ENCODE measurements around the gene SLITRK3.

The SLITRK3 gene

DNA sequence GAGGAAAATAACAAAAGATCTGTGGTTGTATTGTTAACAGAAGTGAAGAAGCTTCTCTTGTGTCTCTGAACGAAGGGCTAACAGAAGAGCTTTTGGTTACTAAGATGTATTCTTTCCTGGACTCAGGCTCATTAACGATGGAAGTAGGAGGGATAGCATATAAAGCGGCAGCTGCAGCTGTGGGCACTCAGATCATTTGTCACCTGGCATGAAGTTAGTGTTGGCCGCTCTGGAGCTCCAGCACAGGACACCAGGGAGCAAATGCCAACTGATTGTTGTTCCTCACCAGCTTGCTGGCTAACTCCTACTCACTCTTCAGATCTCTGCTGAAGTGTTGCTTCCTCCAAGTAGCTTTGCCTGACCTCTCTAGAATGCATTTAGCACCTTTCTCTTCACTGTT, 15.5 kb upstream of the SLITRK3 start:
- H3K4me3 ChIP-seq (ENCODE audit: low read length) = no peak overlapping the region
- TF ChIP-seq, protein P1, sequence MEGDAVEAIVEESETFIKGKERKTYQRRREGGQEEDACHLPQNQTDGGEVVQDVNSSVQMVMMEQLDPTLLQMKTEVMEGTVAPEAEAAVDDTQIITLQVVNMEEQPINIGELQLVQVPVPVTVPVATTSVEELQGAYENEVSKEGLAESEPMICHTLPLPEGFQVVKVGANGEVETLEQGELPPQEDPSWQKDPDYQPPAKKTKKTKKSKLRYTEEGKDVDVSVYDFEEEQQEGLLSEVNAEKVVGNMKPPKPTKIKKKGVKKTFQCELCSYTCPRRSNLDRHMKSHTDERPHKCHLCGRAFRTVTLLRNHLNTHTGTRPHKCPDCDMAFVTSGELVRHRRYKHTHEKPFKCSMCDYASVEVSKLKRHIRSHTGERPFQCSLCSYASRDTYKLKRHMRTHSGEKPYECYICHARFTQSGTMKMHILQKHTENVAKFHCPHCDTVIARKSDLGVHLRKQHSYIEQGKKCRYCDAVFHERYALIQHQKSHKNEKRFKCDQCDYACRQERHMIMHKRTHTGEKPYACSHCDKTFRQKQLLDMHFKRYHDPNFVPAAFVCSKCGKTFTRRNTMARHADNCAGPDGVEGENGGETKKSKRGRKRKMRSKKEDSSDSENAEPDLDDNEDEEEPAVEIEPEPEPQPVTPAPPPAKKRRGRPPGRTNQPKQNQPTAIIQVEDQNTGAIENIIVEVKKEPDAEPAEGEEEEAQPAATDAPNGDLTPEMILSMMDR (conservative IDR thresholded peaks at IDR 0.05; ENCODE audit: low read depth, low read length) = no peak
- DNase-seq (ENCODE audit: low read depth) = no peak

DNA sequence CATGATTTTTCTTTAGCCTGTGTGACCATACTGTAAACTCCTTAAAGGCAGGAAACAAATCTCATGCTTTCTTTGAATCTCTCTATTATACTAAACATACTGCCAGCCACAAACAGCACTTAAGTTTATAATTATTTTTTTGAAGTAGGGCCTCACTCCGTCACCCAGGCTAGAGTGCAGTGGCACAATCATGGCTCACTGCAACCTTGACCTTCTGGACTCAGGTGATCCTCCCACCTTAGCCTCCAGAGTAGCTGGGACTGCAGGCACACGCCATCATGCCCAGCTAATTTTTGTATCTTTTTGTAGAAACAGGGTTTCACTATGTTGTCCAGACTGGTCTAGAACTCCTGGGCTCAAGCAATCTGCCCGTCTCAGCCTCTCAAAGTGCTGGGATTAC, 14.5 kb upstream of the SLITRK3 start:
- TF ChIP-seq, protein P1 (conservative IDR thresholded peaks at IDR 0.05; ENCODE audit: low read depth, low read length) = no peak
- no peak overlapping the region for H3K4me3 ChIP-seq (ENCODE audit: low read length)
- no peak for DNase-seq (ENCODE audit: low read depth)

DNA sequence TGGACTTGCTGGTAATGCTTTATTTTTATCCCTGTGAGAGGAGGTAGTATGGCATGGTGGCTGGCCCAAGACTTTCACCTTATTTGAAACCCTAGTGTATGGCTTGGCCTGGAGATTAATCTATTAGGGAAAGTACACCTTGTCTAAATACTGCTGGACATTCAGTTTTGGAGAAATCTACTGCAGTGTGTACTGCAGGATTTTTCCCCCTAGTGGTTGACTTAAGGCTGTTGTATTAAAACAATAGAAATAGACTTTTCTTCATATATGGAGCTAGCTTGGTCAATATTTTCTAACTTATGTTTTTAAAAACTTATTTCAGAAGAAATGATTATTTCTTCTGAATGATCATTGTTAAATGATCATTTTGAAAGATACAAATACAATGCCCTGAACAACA, 13.9 kb upstream of the SLITRK3 start:
- TF ChIP-seq, protein P1 (conservative IDR thresholded peaks at IDR 0.05; ENCODE audit: low read depth, low read length) = peak; percentile 58
- H3K4me3 ChIP-seq (ENCODE audit: low read length) = no peak overlapping the region
- DNase-seq (ENCODE audit: low read depth) = no peak

DNA sequence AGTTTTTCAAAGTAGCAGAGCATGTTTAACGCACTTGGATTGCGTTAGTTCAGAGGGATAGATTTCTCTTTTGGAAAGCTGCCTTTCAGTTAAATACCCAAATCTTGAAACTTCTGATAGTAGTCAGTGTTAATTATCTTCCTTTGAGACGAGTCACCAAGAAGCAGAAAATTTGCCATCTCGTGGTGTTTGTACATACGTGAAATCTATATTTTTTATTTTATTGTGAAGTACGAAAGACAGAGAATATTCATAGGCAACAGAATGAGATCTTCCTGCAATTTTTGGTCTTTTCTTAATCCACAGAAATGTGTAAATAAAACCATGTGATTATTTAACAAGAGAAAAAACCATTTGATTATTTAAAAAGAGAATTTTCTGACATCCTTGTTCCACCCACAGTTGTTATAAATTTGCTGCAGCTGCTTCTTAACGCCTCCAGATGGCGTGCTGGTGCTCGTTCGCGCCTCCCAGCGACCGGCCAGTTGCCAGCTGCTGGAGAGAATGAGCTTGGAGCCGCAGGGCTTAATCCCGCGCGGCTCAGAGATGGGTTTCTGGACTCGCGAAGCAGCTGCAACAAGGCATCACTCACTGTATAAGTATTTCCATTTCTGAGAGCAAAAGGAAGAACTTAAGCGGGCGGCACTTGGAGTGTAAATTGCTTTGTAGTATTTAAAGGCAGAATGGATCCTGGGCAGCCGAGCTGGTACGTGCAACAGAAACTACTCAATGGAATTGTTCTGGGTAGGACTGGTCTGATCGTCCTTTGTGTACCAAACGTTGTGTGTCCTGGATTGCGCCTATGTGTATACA, 10.5 kb upstream of the SLITRK3 start:
- TF ChIP-seq, protein P1 (conservative IDR thresholded peaks at IDR 0.05; ENCODE audit: low read depth, low read length) = peak; percentile 96
- DNase-seq (ENCODE audit: low read depth) = peak; percentile 57
- H3K4me3 ChIP-seq (ENCODE audit: low read length) = peak overlapping the region; percentile 38

DNA sequence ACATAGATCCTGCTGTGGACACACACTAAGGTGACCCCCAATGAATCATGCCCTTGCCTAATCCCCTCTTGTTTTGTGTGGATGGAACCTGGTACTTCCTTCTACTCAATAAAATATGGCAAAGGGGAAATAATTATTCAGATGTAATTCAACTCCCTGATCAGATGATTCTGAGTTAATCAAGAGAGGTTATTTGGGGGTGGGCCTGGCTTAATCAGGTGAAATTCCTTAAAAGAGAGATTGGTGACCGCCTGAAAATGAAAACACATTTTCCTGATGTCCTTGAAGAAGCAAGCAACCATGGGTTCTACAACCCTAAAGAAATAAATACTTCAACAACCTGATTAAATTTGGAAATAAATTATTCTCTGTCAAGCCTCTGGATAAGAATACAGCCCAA, 8.3 kb upstream of the SLITRK3 start:
- no peak overlapping the region for H3K4me3 ChIP-seq (ENCODE audit: low read length)
- TF ChIP-seq, protein P1 (conservative IDR thresholded peaks at IDR 0.05; ENCODE audit: low read depth, low read length) = no peak
- no peak for DNase-seq (ENCODE audit: low read depth)

DNA sequence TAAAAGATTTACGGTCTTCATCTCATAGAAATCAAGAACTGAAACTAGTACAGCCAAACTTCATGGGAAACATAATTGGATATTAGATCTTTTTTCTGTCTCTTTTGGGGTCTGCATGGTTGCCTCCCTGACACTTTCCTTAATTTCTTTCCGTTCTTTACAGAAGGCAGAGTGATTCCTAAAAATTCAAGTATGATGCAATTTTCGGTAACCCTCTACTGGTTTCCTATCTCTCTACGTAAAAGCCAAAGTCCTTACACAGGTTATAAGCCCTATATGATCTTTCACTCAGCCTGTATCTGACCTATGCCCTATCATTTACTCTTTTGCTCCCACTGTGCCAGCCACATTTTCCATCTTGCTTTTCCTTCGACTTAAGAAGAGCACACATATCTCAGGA, 6.8 kb upstream of the SLITRK3 start:
- no peak for DNase-seq (ENCODE audit: low read depth)
- TF ChIP-seq, protein P1 (conservative IDR thresholded peaks at IDR 0.05; ENCODE audit: low read depth, low read length) = no peak
- no peak overlapping the region for H3K4me3 ChIP-seq (ENCODE audit: low read length)

DNA sequence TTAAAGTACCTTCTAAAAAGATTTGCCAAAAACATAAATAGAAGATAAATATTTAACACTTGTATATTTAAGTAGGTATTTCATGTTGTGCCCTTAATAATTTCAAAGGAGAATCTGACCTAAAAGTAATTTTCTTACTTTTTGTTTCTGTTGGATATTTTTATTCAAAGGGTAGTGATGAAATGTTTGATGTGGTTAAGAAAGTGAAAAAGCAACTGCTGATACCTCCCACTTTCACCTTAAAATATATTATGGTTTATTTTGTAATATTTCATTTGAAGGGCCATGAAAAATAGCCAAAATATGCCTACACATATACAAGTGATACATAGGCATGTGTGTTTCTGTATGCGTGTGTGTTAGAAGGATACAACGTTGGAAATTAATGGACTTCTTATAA, 5.8 kb upstream of the SLITRK3 start:
- no peak for DNase-seq (ENCODE audit: low read depth)
- no peak overlapping the region for H3K4me3 ChIP-seq (ENCODE audit: low read length)
- TF ChIP-seq, protein P1 (conservative IDR thresholded peaks at IDR 0.05; ENCODE audit: low read depth, low read length) = no peak

Measured in retinal pigment epithelial cell (primary cell).